CD4-positive, alpha-beta T cell treated with Interleukin-17A for 4 hours (primary cell): ENCODE results near the gene PSMG3.

Source experiments
- DNase-seq: peaks from one replicate; pipeline ENCODE4 v3.0.0-alpha.2; 2020; ENCODE audit warnings: mixed read lengths

Gene PSMG3

DNA sequence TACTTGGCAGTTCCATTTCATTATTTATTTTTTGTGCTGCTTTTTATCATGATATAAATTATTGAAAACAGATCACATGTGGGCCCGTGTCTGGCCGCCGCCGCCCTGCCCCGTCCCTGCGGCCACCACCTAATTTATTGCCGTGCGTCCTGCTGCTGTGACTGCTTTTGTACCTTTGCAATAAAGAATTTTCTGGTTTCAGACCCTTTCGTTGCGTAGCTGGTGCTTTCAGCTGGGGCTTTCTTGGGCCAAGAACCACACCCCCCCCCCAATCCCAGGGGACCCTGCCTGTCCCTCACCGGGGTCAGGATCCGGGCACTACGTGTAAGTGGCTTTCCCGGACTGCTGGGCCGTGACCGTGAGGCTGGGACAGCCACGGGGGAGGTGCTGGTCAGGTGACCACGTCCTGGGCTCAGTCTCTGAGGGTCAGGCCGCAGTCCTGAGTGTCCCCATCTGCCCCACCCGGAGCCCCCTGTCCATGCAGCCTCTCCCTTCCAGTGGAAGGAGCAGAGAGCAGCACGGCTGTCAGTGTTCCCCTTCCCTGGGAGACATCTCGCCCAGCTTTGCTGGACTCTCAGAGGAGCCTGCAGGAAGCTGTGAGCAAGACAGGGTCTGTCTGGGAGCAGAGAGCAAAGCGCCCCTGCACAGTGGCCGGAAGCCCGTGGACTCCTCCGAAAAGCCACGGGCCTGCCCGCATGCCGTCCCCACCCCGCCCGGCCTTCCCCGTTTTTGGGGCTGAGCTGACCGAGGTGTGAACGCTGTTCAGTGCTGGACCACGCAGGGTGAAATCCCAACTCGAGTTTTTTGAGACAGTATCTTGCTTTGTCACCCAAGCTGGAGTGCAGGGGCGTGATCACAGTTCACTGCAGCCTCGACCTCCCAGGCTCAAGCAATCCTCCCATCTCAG lies 26.7 kb downstream of the PSMG3 start:
- DNase-seq, result no peak

DNA sequence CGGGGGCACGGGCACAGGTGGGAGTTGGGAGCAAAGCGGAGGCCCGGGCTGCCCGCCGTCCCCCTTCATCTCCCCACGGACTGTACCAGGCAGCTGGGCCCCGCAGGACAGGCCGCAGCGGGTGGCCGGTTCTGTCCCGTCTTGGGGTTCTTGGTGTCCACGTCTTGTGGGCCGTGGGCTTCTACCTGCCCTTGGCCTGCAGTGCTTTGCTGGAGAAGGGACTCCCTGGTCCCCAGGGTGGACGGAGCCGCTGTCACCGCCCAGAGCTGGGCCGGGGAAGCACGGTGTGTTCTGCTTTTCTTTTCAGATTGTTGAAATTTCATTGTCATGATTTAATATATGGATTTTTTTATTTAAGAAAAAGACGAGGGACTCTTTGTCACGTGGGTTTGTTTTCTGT lies 27.5 kb downstream of the PSMG3 start:
- no peak for DNase-seq

DNA sequence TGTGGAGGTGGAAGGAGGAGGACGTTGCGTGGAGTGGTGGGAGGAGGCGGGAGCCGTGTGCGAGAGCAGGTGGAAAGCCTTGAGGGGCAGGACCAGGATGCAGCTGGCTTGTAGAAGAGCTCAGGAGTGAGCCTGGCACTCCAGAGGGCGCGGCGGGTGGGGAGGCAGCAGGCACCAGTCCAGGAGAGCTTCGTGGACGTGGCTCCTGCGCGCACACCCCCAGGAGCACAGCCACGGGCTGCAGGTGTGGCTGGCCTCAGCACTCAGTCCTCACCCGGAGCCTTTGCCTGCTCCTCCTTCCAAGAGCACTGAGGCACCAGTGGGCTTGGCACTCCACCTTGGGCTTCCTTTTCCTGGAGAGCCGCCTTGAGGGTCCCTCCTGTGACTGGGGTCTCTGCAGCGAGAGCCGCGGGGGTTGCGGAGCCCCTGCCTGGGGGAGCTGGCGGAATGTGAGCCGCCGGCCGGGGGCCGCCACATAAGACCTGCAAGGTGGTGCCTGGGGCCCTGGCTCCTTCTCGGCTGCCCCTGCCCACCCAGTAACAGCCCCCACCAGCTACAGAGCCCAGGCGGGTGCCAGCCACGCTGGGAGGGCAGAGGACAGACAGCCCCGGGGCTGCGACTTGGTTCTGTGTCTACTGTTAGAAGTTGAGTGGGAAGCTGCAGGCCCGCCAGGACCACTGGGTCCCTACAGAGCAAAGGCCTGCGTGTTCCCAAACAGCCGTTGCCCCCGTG lies 28.2 kb downstream of the PSMG3 start:
- DNase-seq, result no peak

DNA sequence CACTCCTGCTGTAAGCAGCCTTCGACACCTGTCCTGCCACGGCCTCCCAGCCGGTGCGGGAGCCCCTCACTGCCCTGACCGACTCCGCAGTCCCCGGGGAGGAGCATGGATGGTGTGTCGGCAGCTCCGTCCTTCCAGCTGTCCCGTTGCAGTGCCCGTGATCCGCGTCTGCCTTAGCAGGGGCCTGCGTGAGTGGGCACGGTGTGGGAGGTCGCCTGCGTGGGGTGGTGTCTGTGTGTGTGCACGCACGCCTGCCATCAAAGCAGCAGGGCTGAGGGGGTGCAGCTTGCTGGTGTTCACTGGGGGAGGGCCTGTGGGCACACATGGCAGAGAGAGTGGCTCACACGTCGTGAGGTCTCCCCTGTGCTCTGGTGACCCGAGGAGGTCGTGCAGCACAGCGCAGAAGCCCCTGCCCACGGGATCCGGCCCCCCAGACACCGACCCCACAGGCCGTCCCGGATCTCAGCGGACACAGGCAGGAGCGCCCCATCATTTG lies 29.0 kb downstream of the PSMG3 start:
- no peak for DNase-seq

DNA sequence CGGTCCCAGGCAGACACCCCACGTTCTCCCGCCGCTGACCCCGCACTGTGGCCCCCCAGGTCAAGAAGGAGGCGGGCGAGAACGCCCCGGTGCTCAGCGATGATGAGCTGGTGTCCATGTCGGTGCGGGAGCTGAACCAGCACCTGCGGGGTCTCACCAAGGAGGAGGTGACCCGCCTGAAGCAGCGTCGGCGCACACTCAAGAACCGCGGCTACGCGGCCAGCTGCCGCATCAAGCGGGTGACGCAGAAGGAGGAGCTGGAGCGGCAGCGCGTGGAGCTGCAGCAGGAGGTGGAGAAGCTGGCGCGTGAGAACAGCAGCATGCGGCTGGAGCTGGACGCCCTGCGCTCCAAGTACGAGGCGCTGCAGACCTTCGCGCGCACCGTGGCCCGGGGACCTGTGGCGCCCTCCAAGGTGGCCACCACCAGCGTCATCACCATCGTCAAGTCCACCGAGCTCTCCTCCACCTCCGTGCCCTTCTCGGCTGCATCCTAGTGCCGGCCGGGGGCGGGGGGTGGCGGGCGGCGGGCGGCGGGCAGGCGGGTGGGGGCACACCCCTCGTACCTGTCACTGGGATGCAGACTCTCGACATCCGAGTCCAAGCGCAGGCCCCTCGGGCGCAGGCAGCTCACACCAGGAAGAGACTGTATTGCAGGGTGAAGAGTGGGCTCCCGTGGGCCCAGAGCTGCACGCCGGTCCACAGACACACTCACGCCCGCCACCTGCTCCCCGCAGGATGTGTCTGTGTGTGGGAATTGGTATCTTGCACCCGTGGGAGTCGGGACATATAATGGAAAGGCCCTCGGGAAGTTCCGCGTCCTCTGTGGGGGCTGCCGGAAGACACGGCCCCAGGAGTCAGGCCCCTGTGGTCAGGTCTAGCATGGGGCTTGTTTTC lies 29.7 kb downstream of the PSMG3 start:
- DNase-seq, result no peak

DNA sequence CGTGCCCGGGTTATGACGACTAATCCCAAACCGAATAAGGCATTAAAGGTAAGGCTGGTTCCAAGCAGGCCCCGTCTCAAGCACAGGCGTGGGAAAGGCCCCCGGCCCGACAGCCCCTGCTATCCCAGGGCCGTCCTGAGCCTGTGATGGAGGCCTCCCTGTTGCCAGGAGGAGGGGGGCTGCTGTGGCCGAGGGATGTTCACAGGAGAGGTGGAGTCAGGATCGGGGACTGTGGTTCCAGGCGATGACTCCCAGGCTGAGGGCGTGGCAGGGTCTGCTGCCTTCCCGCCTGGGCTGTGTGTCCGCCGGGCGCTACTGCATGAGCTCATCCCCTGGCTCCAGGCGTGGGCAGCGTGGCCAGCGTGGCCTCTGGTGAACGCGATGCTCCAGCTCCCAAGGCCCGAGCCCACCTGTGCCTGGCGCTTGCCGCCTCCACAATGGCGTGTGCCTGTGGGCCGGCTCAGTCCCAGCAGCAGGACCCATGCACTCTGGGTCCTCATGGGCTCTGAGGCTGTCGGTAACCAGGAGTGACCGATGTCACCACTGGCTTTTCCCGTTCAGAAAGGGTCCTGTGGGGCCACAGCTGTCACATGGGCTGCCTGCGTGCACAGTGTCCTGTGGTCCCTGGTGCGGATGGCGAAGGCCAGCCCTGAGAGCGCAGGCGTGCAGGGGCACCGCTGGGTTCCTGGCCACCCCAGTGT lies 30.5 kb downstream of the PSMG3 start:
- DNase-seq, result no peak

DNA sequence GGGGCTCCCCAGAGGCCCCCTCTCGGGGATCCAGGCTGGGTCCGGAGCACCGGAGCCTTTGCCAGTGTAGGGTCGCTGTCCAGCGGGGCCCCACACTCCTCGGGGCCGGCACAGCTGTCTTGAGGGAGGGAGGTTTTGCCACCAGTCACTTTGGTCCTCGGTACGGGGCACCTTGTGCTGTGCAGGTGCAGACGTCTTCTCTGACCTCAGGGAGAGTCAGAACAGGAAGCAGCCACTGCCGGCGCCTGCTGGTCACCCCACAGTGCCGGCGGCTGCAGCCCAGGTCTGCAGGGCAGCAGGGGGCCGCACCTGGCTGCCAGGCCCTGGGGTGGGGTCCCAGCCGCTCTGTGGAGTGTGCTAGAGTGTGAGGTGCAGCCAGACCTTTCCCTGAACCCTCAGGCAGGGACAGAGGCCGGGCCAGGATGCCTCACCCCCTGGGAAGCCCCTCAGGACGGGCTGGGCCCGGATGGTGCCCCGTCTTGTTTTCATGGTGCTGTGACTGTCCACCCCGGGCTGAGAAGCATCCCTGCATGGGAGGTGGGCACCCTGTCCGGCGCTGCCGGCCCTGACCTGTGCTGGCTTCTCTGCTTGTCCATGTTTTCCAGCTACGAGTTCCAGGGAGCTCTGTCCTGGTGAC lies 31.2 kb downstream of the PSMG3 start:
- DNase-seq, result no peak

DNA sequence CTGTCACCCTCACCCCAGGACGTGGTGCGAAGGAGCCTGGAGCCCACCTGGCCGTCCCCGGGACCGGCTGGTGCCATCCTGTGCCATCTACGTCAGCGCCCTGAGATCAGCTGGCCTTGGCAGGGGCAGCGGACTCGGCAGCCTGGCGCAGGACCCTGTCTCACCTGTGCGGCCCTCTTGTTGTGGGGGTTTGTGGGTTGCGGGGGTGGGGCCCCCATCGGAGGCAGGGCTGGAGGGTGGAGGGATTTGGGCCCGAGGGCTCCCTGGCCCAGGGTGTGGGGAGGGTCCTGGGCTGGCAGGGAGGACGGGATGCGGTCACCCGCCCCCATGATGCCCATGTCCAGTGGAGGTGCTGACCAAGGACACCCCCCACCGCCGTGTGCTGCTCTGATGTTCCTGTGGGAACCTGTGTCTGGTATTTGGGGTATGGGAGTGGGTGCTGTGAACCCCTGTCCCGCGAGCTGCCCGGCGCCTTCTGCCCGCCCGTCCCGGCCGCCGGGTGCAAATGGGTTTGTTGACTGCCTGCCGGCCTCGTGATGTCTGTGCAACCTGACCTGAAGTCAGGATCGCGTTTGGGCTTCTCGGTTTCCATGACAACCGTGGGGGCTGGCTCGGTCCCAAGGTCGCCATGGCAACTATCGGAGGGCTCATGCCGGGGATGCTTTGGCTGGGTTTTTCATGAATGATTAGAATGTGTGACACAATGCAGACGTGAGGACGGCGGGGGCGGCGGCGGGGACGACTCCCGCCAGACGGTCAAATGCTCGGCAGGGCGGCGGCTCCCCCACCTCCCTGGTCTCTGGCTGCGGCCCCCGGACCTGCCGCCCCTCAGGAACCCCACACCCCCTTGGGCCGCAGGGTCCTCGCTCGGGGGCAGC lies 32.1 kb downstream of the PSMG3 start:
- DNase-seq, result no peak

DNA sequence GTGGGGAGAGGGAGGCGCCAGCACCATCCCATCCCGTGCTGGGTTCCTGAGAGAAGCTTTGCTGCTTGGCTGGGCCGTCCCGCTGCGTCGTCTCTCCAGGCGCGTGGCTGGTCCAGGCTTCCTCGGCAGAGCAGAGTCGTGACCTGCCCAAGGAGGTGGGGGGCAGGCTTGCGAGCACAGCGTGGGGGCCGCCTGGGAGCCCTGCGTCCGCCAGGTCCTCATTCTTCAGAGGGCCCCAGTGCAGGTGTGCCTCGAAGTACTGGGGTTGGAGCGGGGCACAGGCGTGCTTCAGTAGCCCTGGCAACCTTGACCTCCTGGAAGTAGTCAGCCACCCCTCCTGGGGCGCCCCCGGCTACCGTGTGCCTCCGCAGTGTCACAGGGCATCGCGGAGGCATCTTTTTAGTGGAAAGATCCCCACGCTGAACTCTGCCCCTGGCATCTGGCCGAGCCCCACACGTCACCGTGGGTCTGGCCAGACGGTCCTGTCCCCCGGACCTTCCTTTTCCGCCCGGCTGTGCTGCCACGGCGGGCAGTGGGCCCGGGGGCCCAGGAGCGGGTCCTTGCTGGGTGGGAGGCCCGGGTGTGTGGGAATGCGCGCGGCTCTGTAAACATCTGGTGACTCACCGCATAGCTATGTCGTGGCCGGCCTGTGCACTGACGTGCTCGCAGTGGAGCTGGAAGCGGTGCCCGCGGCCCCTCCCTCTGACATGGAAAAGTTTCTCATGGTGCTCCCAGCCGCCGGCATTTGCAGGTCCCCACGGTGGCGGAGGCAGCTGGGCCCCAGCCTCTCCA lies 32.9 kb downstream of the PSMG3 start:
- no peak for DNase-seq

DNA sequence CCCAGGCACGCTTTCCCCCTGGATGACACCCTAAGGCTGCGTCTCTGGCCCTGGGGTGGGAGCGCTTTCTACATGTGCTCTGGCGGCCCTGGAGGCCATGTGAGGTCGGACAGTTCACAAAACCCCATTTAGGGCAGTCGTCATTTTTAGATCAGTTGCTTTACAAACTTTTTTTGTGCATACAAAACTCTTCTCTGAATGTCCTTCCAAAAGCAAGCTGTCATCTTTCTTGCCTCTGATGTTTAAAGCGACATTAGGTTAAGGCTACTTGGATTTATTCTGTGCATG lies 33.4 kb downstream of the PSMG3 start:
- DNase-seq, result no peak

DNA sequence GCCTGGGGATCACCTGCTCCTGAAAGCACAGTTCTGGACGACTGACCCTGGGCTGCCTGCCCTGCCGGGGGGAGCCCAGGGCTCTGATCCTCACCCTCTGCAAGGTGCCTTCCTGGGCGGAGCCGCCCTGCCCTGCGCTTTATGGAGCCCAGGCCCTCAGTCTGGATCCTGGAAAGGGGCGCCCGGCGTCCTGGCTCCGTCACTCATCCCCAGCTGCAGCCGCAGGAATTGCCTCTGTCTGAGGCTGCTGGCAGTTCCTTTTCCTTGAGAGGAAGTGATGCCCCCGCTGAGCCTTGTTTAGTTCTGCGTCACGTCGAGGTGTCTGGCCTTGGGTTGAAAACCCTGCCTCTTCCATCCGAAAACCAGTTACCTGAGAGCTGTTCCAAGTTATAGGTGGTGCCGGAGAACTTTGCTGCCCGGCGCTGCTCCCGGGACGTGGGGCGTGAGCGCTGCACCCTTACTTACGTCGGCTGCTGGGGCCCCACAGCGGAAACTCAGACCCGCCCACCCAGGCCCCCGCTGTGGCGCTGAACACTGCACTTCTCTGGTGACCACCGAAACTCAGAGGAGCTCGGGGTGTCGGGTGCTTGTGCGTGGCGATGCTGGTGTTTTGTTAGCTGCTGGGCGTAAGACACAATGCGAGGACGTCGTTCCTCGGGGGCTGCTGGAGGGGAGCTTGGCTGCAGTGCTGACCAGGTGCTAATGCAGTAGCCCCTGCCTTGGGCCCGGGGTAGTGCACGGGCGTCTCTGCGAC lies 34.0 kb downstream of the PSMG3 start:
- DNase-seq, result no peak

DNA sequence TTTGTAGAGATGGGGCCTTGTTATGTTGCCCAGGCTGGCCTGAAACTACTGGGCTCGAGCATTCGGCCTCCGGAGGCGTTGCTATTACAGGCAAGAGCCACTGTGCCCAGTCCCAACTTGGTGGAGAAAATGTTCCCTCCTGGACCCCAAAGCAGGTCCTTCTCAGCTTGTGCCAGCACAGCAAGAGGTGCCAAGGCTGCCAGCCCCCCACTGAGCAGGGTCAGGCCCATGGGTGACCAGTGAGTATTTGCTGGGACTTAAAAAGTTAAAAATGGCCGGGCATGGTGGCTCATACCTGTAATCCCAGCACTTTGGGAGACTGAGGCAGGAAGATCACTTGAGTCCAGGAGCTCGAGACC lies 34.8 kb downstream of the PSMG3 start:
- no peak for DNase-seq

DNA sequence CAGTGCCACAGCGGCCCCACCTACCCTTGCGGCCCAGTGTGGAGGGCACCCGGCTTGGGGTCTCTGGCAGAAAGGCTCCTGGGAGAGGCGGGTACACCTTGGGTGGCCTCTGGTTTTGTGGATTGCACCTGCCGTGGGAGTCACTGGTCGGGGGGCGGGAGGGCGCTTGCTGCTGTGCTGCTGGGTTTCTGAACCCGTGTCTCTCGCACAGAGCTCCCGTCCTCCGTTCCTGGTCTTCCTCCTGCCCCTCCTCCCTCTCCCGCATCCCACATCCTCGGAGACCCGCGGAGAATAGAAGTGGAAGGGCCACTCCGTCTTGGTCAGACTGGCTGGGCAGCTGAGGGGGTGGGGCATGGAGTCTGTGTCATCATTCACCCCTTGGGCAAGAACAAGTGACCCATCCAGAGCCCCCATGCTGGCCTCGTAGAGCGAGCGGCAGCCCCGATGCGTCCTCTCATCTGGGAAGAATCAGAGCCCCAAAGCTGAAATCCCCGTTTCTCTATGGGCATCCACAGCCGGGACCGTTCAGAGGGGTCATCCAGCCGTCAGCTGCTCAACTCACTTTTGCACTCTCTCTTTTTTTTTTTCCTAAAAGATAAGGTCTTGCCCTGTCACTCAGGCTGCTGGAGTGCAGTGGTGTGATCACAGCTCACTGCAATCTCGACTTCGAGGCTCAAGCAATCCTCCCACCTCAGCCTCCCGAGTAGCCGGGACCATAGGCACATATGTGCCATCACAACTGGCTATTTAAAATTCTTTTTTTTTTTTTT lies 35.3 kb downstream of the PSMG3 start:
- DNase-seq, result no peak

DNA sequence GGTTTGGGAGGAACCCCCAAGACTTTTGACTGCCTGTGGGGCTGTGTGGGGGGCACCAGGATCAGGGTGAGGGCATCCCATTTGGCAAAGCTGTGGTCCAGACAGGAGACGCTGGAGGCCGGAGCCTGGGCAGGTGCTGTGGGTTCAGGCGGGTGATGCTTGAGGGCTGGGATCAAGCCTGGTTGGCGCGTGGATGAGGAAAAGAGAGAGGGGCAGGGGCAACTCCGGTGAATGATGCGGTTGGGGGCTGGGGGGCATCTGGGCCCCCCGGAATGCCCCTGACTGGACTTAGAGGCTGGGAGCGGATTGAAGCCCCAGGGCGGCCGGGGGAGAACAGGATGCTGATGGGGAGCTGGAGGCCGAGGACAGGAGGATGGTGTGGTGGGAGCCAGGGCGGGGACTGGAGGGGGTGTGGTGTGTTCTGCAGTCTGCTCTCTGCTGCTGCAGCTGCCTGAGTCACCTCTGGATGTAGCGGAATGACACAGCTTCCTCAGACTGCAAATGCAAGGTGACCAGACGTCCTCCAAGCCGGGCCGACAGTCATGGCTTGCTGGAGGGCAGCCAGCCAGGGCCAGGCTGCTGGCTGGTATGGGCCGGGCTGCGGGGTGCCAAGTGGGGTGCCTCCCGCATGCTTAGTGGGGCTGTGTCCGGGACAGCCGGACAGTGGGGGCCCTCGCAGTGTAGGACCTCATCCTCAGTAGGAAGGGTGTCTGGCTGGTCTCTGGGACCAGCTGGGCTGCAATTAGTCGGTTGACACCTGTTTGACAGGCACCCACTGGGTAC lies 36.1 kb downstream of the PSMG3 start:
- DNase-seq, result peak; percentile 41

DNA sequence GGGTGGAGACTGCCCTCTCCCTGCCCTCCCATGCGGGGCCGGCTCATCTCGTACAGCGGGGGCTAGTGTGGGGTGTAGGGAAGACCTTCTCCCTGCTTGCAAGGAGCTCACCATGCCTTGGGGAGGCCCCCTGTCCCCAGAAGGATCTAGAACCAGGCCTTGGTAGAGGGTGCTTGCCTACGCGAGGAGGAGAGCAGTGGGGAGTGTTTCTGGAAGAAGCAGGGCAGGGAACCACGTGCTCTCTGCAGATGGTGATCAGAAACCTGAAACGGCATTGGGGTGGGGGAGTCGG lies 36.6 kb downstream of the PSMG3 start:
- no peak for DNase-seq

DNA sequence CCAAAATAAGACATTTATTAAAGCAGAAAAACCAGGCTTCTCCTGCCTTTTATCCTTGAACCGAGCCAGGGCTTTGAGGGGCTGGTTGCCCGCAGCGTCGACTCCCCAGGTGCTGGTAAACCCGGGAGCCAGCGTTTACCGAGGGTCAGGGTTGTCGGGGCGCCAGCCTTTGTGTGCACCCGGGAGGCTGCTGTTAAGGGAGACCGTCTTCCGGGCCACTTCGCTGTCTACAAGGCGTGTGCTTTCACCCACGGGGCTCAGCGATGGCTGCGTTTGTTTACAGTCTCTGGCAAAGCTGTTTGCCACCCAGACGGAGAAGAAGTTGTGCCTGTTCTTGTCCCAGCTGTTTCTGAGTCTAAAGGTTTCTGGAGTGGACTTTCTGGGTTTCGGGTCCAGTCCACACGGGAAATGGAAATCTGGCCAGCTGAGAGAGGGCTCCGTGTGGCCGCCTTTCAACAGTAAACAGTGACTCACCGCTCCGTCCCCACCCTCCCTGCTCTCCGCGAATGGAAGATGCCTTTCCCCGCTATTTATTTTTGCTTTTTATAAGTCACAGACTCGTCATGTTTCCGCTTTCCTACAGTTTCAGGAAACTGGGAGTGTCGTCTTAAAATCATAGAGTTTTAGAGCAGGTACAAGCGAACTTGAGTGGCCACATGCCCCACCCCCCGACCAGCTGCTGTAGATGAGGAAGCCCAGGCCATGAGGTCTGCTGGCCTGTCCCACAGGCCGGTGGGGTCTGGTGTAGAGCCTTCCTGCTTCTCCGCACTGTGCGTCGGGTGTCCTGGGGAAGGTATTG lies 37.2 kb downstream of the PSMG3 start:
- DNase-seq, result peak; percentile 78

DNA sequence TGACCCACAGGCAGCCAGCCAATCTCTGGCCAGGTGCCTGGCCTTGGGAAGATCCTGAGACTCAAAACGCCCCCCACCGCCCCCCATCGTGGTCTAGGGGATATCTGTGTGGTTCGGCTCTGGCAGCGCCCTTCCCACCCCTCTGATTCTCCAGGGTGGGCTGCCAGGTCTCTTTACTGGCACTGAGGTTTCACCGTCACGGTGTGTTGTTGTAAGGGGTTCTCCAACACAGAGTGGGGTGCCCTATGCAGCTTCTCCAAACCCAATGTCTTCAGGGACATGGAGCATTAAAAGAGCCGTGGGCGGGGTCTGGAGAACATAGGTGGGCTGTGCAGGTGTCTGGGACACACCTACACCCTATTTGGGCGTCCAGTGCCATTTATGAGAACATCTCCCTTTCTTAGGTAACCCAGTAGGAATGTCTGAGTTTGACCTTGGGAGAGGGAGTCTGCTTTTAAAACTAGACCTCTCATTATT lies 37.8 kb downstream of the PSMG3 start:
- DNase-seq, result peak; percentile 39
